SU-DHL-6 (cell line): ENCODE data around the gene BMP2K.

Source experiments
- EZH2phosphoT487 ChIP-seq: fragments of 200-600 bp; sonication (generic), shearing (Covaris generic); conservative IDR thresholded peaks from 2 replicates; pipeline ENCODE4 v1.6.1; 2018; ENCODE audit warnings: mild to moderate bottlenecking, antibody characterized with exemption, low read length, moderate library complexity, mixed read lengths
- TF ChIP-seq, protein P1 (sequence below): fragments of 200-600 bp; sonication (generic); IDR thresholded peaks from one replicate; pipeline ENCODE4 v1.5.1; 2017; ENCODE audit warnings: antibody characterized with exemption, mild to moderate bottlenecking, low read length, moderate library complexity; ENCODE audit not compliant: insufficient read depth, poor library complexity, severe bottlenecking

DNA sequence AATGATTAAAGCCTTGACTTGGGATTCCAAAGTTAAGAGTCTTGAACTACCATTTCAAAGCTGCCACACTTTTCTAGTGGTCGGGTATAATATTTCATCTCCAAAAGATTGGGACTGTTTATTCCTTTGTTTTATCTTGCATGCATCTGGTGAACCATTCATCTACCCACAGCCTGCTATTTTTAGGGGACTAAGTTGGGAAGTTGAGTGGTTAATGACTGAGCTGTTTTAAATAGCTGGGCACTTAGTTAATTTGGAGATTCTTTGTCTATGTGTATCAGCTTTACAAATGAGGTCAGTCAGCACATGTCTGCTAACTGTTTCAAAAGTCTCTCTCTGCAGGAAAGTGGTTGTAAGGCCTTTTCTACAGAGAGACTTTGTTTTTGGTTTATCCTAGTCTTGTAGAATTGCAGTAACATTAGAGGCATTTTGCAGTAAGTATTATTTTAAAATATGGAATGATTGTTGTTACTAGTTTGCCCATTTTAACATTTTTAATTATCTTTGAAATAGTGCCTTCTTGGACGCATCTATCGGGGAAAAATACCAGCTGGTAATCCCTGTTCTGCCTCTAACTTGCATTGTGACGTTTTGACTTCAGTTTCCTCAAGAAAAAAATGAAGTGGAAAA, 8.2 kb downstream of the BMP2K start:
- TF ChIP-seq, protein P1, sequence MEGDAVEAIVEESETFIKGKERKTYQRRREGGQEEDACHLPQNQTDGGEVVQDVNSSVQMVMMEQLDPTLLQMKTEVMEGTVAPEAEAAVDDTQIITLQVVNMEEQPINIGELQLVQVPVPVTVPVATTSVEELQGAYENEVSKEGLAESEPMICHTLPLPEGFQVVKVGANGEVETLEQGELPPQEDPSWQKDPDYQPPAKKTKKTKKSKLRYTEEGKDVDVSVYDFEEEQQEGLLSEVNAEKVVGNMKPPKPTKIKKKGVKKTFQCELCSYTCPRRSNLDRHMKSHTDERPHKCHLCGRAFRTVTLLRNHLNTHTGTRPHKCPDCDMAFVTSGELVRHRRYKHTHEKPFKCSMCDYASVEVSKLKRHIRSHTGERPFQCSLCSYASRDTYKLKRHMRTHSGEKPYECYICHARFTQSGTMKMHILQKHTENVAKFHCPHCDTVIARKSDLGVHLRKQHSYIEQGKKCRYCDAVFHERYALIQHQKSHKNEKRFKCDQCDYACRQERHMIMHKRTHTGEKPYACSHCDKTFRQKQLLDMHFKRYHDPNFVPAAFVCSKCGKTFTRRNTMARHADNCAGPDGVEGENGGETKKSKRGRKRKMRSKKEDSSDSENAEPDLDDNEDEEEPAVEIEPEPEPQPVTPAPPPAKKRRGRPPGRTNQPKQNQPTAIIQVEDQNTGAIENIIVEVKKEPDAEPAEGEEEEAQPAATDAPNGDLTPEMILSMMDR, result no peak
- no peak for TF ChIP-seq EZH2phosphoT487
